ENCODE data around the gene RNASEH2A. TPM values are rescaled to one million over a fixed set of nuclear protein-coding genes. Genes with fewer than 3 reads are reported as not detected.

RNASEH2A gene
- total RNA-seq, 1 experiment from 2014 or later: 79.5 TPM

DNA sequence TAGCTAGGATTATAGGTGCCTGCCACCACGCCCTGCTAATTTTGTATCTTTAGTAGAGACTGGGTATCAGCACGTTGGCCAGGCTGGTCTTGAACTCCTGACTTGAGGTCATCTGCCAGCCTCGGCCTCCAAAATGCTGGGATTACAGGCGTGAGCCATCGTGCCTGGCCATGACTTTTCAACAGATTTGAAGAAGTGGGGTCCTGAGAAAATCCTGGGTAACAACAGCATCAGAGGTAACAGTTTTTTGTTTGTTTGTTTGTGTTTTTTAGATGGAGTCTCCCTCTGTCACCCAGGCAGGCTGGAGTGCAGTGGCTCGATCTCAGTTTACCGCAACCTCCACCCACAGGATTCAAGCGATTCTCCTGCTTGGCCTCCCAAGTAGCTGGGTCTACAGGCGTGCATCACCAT lies 11.4 kb upstream of the RNASEH2A start:
- no peak overlapping the region for H3K23ac ChIP-seq (ENCODE audit: insufficient read length, low read depth, low read length)
- peaks cover under 1% of the 10 kb centered on the region for H3K79me1 ChIP-seq (ENCODE audit: insufficient read depth, low read depth, low read length, poor library complexity, severe bottlenecking)
- H3K27me3 Mint-ChIP-seq (ENCODE audit: low read depth): peaks cover 8% of the 10 kb centered on the region
- TF ChIP-seq, protein P1, sequence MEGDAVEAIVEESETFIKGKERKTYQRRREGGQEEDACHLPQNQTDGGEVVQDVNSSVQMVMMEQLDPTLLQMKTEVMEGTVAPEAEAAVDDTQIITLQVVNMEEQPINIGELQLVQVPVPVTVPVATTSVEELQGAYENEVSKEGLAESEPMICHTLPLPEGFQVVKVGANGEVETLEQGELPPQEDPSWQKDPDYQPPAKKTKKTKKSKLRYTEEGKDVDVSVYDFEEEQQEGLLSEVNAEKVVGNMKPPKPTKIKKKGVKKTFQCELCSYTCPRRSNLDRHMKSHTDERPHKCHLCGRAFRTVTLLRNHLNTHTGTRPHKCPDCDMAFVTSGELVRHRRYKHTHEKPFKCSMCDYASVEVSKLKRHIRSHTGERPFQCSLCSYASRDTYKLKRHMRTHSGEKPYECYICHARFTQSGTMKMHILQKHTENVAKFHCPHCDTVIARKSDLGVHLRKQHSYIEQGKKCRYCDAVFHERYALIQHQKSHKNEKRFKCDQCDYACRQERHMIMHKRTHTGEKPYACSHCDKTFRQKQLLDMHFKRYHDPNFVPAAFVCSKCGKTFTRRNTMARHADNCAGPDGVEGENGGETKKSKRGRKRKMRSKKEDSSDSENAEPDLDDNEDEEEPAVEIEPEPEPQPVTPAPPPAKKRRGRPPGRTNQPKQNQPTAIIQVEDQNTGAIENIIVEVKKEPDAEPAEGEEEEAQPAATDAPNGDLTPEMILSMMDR (conservative IDR thresholded peaks at IDR 0.05): no peak
- DNase-seq: no peak
- no peak overlapping the region for H4K5ac ChIP-seq (ENCODE audit: insufficient read length, low read depth, low read length)
- H2AK5ac ChIP-seq (ENCODE audit: insufficient read length, low read length): no peak overlapping the region
- no peak overlapping the region for H3K9ac ChIP-seq (ENCODE audit: extremely low read depth, insufficient read length, low read length)
- H3K4me1 Mint-ChIP-seq: peaks cover 27% of the 10 kb centered on the region in 2 experiments
- H3K27ac Mint-ChIP-seq: no peak overlapping the region
- H3K79me2 ChIP-seq (ENCODE audit: insufficient read depth, low read length): no peaks in the 10 kb centered on the region
- no peaks in the 10 kb centered on the region; the same call in 1 of the 2 replicates for H3K27me3 ChIP-seq (ENCODE audit: insufficient read depth, low read length)
- H2BK15ac ChIP-seq (ENCODE audit: low read depth, low read length): no peak overlapping the region
- H2BK120ac ChIP-seq (ENCODE audit: low read depth, low read length, poor library complexity, severe bottlenecking): no peak overlapping the region
- no peak overlapping the region for H3T11ph ChIP-seq (ENCODE audit: low read length)
- peak overlapping the region in 1 of 2 experiments; percentile 78; a peak in 3 of 5 replicates for H3K4me3 Mint-ChIP-seq
- H4K91ac ChIP-seq (ENCODE audit: insufficient read length, low read depth, low read length): no peak overlapping the region
- H3K14ac ChIP-seq (ENCODE audit: insufficient read depth, low read length): no peak overlapping the region
- peaks cover 11 to 32% (median 26%) of the 10 kb centered on the region in 3 experiments; a peak in 6 of 7 replicates for H3K36me3 Mint-ChIP-seq (ENCODE audit: insufficient read depth in 1 of 3, low read depth in 3 of 3)
- H3K23me2 ChIP-seq (ENCODE audit: insufficient read length, low read depth, low read length, poor library complexity, severe bottlenecking): peaks cover 34% of the 10 kb centered on the region
- H3K4ac ChIP-seq (ENCODE audit: low read depth, low read length): no peak overlapping the region
- H3K9me3 ChIP-seq (ENCODE audit: control insufficient read depth, low read depth, low read length): no peaks in the 10 kb centered on the region
- no peak overlapping the region for H2BK12ac ChIP-seq (ENCODE audit: insufficient read length, low read depth, low read length)
- H3K18ac ChIP-seq (ENCODE audit: insufficient read length, low read depth, low read length): no peak overlapping the region
- no peak overlapping the region for H2BK5ac ChIP-seq (ENCODE audit: insufficient read length, low read length)
- H2AFZ ChIP-seq (ENCODE audit: low read length): no peak overlapping the region
- no CpG with 5 or more reads among the region's 9 CpGs for WGBS (ENCODE audit: extremely low coverage, insufficient read length, low lambda C conversion rate)
- no peak overlapping the region for H2BK20ac ChIP-seq (ENCODE audit: low read depth, low read length, poor library complexity, severe bottlenecking)
- H3K9me3 Mint-ChIP-seq: no peaks in the 10 kb centered on the region
- no peak overlapping the region for H3K27ac ChIP-seq (ENCODE audit: insufficient read length, low read depth, low read length)
- no peak overlapping the region for H3K4me2 ChIP-seq (ENCODE audit: insufficient read depth, insufficient read length, low read length)
- no peak overlapping the region for H3K56ac ChIP-seq (ENCODE audit: insufficient read length, low read depth, low read length)
- H4K20me1 ChIP-seq (ENCODE audit: control insufficient read depth, insufficient read depth, insufficient read length): no peaks in the 10 kb centered on the region
- no peak overlapping the region for H4K8ac ChIP-seq (replicated peaks; ENCODE audit: insufficient read length, low read depth, low read length)
- H3K4me1 ChIP-seq (ENCODE audit: insufficient read depth, low read length): no peaks in the 10 kb centered on the region; the same call in 1 of the 2 replicates
